ENCODE measurements around the gene ADGRD2. TPM values are rescaled to one million over a fixed set of nuclear protein-coding genes. Genes with fewer than 3 reads are reported as not detected.

ADGRD2 gene
- total RNA-seq, 1 donor from 2014 or later, result not detected

GRCh38 chr9:124483481-124483880, 33.2 kb downstream of the ADGRD2 start:
- CTCF ChIA-PET, result no interaction called here
- H3K36me3 Mint-ChIP-seq (ENCODE audit: low read depth), result no peaks in the 10 kb centered on the region
- POLR2A ChIA-PET, result no interaction called here
- H3K27ac Mint-ChIP-seq, result no peak overlapping the region
- no peak for ATAC-seq (ENCODE audit: low read depth)
- H3K4me3 Mint-ChIP-seq, result no peak overlapping the region
- no peaks in the 10 kb centered on the region for H3K9me3 Mint-ChIP-seq
- peaks cover 22% of the 10 kb centered on the region for H3K27me3 Mint-ChIP-seq
- no peak for DNase-seq
- no peak for TF ChIP-seq CTCF (IDR thresholded peaks at IDR 0.05)
- no peaks in the 10 kb centered on the region for H3K4me1 Mint-ChIP-seq
- intact Hi-C loops (cut with micrococcal nuclease), result no loop called here

GRCh38 chr9:124485201-124485600, 35.0 kb downstream of the ADGRD2 start:
- POLR2A ChIA-PET, result no interaction called here
- TF ChIP-seq CTCF (IDR thresholded peaks at IDR 0.05), result no peak
- no peaks in the 10 kb centered on the region for H3K36me3 Mint-ChIP-seq (ENCODE audit: low read depth)
- H3K9me3 Mint-ChIP-seq, result no peaks in the 10 kb centered on the region
- intact Hi-C loops (cut with micrococcal nuclease), result no loop called here
- CTCF ChIA-PET, result no interaction called here
- no peak for DNase-seq
- no peak for ATAC-seq (ENCODE audit: low read depth)
- H3K4me1 Mint-ChIP-seq, result no peaks in the 10 kb centered on the region
- H3K27me3 Mint-ChIP-seq, result peaks cover 18% of the 10 kb centered on the region
- H3K27ac Mint-ChIP-seq, result no peak overlapping the region
- no peak overlapping the region for H3K4me3 Mint-ChIP-seq

GRCh38 chr9:124485936-124486335, 35.7 kb downstream of the ADGRD2 start:
- Mint-ChIP-seq H3K36me3 (ENCODE audit: low read depth) (no peaks in the 10 kb centered on the region), H3K27me3 (peaks cover 15% of the 10 kb centered on the region), H3K4me3 (no peak overlapping the region), H3K27ac (no peak overlapping the region), H3K4me1 (no peaks in the 10 kb centered on the region), H3K9me3 (no peaks in the 10 kb centered on the region)
- ChIA-PET CTCF (no interaction called here), POLR2A (no interaction called here)
- intact Hi-C loops (cut with micrococcal nuclease), result no loop called here
- ATAC-seq (ENCODE audit: low read depth) (no peak), DNase-seq (no peak)
- no peak for TF ChIP-seq CTCF (IDR thresholded peaks at IDR 0.05)

- H3K27me3 Mint-ChIP-seq, result peaks cover 15% of the 10 kb centered on the region
- H3K4me3 Mint-ChIP-seq, result no peak overlapping the region
- ChIA-PET CTCF (no interaction called here), POLR2A (no interaction called here)
- no peak for TF ChIP-seq CTCF (IDR thresholded peaks at IDR 0.05)
- DNase-seq (no peak), ATAC-seq (ENCODE audit: low read depth) (no peak)
- intact Hi-C loops (cut with micrococcal nuclease), result no loop called here
- no peaks in the 10 kb centered on the region for H3K36me3 Mint-ChIP-seq (ENCODE audit: low read depth)
- H3K9me3 Mint-ChIP-seq, result no peaks in the 10 kb centered on the region
- no peak overlapping the region for H3K27ac Mint-ChIP-seq
- no peaks in the 10 kb centered on the region for H3K4me1 Mint-ChIP-seq
These were observed 36.6 kb downstream of the ADGRD2 start for GRCh38 chr9:124486778-124487259.

GRCh38 chr9:124487260-124488182, 37.3 kb downstream of the ADGRD2 start:
- TF ChIP-seq CTCF (IDR thresholded peaks at IDR 0.05), result no peak
- no peak for DNase-seq
- H3K4me1 Mint-ChIP-seq, result no peaks in the 10 kb centered on the region
- ChIA-PET CTCF (no interaction called here), POLR2A (no interaction called here)
- no peak overlapping the region for H3K4me3 Mint-ChIP-seq
- intact Hi-C loops (cut with micrococcal nuclease), result no loop called here
- no peaks in the 10 kb centered on the region for H3K36me3 Mint-ChIP-seq (ENCODE audit: low read depth)
- H3K9me3 Mint-ChIP-seq, result no peaks in the 10 kb centered on the region
- ATAC-seq (ENCODE audit: low read depth), result no peak
- H3K27ac Mint-ChIP-seq, result no peak overlapping the region
- H3K27me3 Mint-ChIP-seq, result peaks cover 19% of the 10 kb centered on the region
